Fibroblast of villous mesenchyme (primary cell): ENCODE data around the gene WDFY4. TPM values are rescaled to one million over a fixed set of nuclear protein-coding genes. Genes with fewer than 3 reads are reported as not detected.

Source experiments
- DNase-seq: peaks from one replicate; pipeline ENCODE4 v3.0.0-alpha.2; 2010; ENCODE audit warnings: low read depth
- H3K4me3 ChIP-seq: 2 replicates; pipeline ENCODE4 v1.5.1; 2011; ENCODE audit warnings: low read depth, mild to moderate bottlenecking, low read length
- CTCF ChIP-seq: IDR thresholded peaks from 2 replicates; pipeline ENCODE4 v1.5.1; 2012; ENCODE audit warnings: low read depth, mild to moderate bottlenecking, low read length; ENCODE audit not compliant: insufficient read depth
- total RNA-seq: library from RNA; depleted of rRNA; stranded (reverse); fragments of >200 nt; gene quantifications from 2 replicates; pipeline ENCODE4 v1.2.3, GENCODE V29; 2012

WDFY4 gene
- total RNA-seq, 1 donor, result not detected

- H3K4me3 ChIP-seq, result no peak overlapping the region
- no peak for DNase-seq
- TF ChIP-seq CTCF, result no peak
Measured at GRCh38 chr10:48937796-48938195, 253.1 kb downstream of the WDFY4 start.

- H3K4me3 ChIP-seq, result no peak overlapping the region
- no peak for DNase-seq
- TF ChIP-seq CTCF, result no peak
Measured at GRCh38 chr10:48938281-48938680, 253.6 kb downstream of the WDFY4 start.

DNA sequence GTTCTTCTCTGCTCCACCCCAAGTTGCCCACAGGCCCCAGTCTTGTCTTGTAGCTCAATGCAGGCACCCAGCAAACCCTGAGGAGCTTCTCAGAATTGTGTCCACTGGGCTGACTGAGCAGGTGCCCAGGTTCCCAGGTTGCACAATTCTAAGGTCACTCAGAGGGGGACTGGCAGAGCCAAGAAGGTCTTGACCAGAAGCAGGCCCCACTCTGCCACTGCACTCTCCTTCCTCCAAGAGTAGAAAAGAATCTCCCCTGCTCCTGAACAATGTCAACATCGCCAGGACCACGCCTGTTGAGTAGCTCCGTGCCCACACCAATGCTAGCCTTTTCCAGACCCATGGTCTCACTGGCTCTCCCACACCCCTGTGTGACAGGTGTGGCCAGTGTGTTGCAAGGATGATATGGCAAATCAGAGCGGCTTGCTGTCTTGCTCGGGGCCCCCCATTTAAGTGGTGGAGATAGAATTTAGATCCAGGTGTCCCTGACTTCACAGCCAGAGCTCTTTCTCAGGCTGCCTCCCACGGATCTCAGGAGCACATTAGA, 254.4 kb downstream of the WDFY4 start:
- TF ChIP-seq CTCF, result no peak
- no peak for DNase-seq
- H3K4me3 ChIP-seq, result no peak overlapping the region

DNA sequence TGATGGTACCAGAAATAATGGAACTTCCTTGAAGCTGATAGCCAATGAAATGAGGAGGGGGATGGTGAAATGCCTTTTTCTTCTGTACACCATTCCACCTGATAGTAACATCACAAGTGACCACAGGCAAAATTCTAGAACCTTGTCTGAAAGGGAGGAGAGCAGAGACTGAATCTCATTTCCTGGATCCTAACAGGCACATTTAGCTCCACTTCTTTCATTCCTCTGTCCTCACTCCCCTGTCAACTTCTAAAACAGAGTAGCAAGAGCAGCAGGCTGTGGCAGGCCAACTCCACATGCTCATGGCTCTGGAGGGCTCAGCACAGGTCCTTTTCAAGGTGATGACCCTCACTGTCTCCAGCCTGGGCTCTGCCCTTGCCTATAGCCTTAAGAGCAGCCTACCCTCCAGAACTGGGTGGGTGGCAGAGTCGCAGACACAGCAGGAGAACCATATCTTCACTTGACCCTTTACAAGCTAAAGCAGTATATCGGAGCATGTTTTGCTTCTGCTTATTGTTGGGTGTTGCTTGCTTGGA, 255.2 kb downstream of the WDFY4 start, which contains the start of gene LRRC18:
LRRC18 (minus strand) TSS at position 51 of the 536 bp plus-strand sequence. CDS start 25,685 bp downstream, outside the sequence.
- no peak for DNase-seq
- no peak for TF ChIP-seq CTCF
- H3K4me3 ChIP-seq, result no peak within 1 kb of the TSS

- DNase-seq, result no peak
- TF ChIP-seq CTCF, result no peak
- H3K4me3 ChIP-seq, result no peak overlapping the region
Measured at GRCh38 chr10:48940372-48940771, 255.7 kb downstream of the WDFY4 start.

GRCh38 chr10:48940958-48941357, 256.3 kb downstream of the WDFY4 start:
- TF ChIP-seq CTCF, result no peak
- no peak for DNase-seq
- no peak overlapping the region for H3K4me3 ChIP-seq

- DNase-seq, result no peak
- no peak overlapping the region for H3K4me3 ChIP-seq
- no peak for TF ChIP-seq CTCF
Measured at GRCh38 chr10:48941427-48942075, 256.9 kb downstream of the WDFY4 start.
